GM18870 (cell line): ENCODE measurements around the gene BCL2.

Experiments
- ATAC-seq: cut with Tn5 transposase; IDR thresholded peaks from one replicate; pipeline ENCODE4 v1.9.1; 2021; ENCODE audit warnings: moderate library complexity; ENCODE audit not compliant: unreplicated experiment

Gene BCL2

GRCh38 chr18:63329431-63330145, 10.0 kb upstream of the BCL2 start:
- no peak for ATAC-seq

GRCh38 chr18:63326011-63326410, 6.4 kb upstream of the BCL2 start:
- ATAC-seq = no peak

GRCh38 chr18:63325086-63325686, 5.6 kb upstream of the BCL2 start:
- no peak for ATAC-seq

- ATAC-seq = peak; percentile 31
Observed at GRCh38 chr18:63322908-63323634, 3.5 kb upstream of the BCL2 start.

- ATAC-seq = no peak
Observed at GRCh38 chr18:63322206-63322605, 2.6 kb upstream of the BCL2 start.

GRCh38 chr18:63321291-63321690, 1.7 kb upstream of the BCL2 start:
- no peak for ATAC-seq

- no peak for ATAC-seq
Observed at GRCh38 chr18:63320975-63321265, 1.4 kb upstream of the BCL2 start.

GRCh38 chr18:63320123-63320974, 780 bp upstream of the BCL2 start:
- peak; percentile 48 for ATAC-seq

- no peak for ATAC-seq
Observed at GRCh38 chr18:63318889-63319382, 633 bp downstream of the BCL2 start.

- ATAC-seq = peak; percentile 38
Observed at GRCh38 chr18:63317982-63318888, 1.3 kb downstream of the BCL2 start.

- ATAC-seq = no peak
Observed at GRCh38 chr18:63317556-63317946, 2.0 kb downstream of the BCL2 start.

- ATAC-seq = peak; percentile 23
Observed at GRCh38 chr18:63316612-63317555, 2.7 kb downstream of the BCL2 start.

GRCh38 chr18:63315876-63316275, 3.7 kb downstream of the BCL2 start:
- no peak for ATAC-seq

- ATAC-seq = no peak
Observed at GRCh38 chr18:63315131-63315662, 4.4 kb downstream of the BCL2 start.

- no peak for ATAC-seq
Observed at GRCh38 chr18:63314062-63314790, 5.3 kb downstream of the BCL2 start.

- no peak for ATAC-seq
Observed at GRCh38 chr18:63313396-63313917, 6.1 kb downstream of the BCL2 start.

- ATAC-seq = peak; percentile 42
Observed at GRCh38 chr18:63312737-63313395, 6.7 kb downstream of the BCL2 start.
